Measurements from ENCODE around the gene C10orf143.

DNA sequence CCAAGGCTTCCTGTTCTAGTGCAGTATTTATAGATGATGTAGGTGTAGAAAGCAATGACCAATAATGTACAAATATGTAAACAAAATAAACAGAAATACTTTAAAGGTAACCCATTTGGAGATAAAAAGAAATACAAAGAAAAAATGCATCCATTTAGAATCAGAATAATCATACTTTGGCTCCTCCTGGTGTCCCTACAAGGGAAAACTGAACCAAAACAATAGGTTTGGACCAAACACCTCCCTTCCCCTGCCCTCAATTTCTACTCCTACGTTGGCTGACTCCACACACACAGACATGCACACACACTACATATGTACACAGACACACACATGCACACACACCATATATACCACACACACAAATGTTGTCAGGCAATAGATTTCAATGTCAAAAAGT, 36.0 kb downstream of the C10orf143 start:
- TF ChIP-seq EZH2phosphoT487 (IDR thresholded peaks at IDR 0.05; ENCODE audit: unreplicated experiment) = no peak
- TF ChIP-seq CTCF (conservative IDR thresholded peaks at IDR 0.05; ENCODE audit: low read depth in 2 of 2) = peak in 1 of 2 experiments; percentile 26; a peak in 1 of 4 replicates
- no peak for TF ChIP-seq EZH2 (IDR thresholded peaks at IDR 0.05; ENCODE audit: low read depth, unreplicated experiment)
- TF ChIP-seq NANOG (IDR thresholded peaks at IDR 0.05; ENCODE audit: borderline replicate concordance) = no peak
- TF ChIP-seq, protein P1, sequence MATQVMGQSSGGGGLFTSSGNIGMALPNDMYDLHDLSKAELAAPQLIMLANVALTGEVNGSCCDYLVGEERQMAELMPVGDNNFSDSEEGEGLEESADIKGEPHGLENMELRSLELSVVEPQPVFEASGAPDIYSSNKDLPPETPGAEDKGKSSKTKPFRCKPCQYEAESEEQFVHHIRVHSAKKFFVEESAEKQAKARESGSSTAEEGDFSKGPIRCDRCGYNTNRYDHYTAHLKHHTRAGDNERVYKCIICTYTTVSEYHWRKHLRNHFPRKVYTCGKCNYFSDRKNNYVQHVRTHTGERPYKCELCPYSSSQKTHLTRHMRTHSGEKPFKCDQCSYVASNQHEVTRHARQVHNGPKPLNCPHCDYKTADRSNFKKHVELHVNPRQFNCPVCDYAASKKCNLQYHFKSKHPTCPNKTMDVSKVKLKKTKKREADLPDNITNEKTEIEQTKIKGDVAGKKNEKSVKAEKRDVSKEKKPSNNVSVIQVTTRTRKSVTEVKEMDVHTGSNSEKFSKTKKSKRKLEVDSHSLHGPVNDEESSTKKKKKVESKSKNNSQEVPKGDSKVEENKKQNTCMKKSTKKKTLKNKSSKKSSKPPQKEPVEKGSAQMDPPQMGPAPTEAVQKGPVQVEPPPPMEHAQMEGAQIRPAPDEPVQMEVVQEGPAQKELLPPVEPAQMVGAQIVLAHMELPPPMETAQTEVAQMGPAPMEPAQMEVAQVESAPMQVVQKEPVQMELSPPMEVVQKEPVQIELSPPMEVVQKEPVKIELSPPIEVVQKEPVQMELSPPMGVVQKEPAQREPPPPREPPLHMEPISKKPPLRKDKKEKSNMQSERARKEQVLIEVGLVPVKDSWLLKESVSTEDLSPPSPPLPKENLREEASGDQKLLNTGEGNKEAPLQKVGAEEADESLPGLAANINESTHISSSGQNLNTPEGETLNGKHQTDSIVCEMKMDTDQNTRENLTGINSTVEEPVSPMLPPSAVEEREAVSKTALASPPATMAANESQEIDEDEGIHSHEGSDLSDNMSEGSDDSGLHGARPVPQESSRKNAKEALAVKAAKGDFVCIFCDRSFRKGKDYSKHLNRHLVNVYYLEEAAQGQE (IDR thresholded peaks at IDR 0.05; ENCODE audit: unreplicated experiment) = no peak
- no peak for TF ChIP-seq STAT1 (IDR thresholded peaks at IDR 0.05; ENCODE audit: unreplicated experiment)
- no peak for TF ChIP-seq CREB1 (CRISPR knock-in tag; IDR thresholded peaks at IDR 0.05; ENCODE audit: low read depth)
- no peak for TF ChIP-seq POLR2AphosphoS5 (IDR thresholded peaks at IDR 0.05; ENCODE audit: low read depth)
- no peak for TF ChIP-seq ZNF114 (CRISPR knock-in tag; IDR thresholded peaks at IDR 0.05)

Data from GM23338 (cell line).